ENCODE data around the gene TEAD2. TPM values are rescaled to one million over a fixed set of nuclear protein-coding genes. Genes with fewer than 3 reads are reported as not detected.

TEAD2 gene
- total RNA-seq, 1 experiment from 2014 or later = 36.8 TPM

GRCh38 chr19:49359851-49360820 is 2.1 kb downstream of the TEAD2 start:
- in situ Hi-C loops (cut with HindIII; ENCODE audit: low pct_unique_long_range_greater_than_20kb, low sequenced_read_pairs) = no loop called here
- no peak for DNase-seq (ENCODE audit: low read depth)

GRCh38 chr19:49357186-49357585 is 5.0 kb downstream of the TEAD2 start:
- DNase-seq (ENCODE audit: low read depth) = no peak
- in situ Hi-C loops (cut with HindIII; ENCODE audit: low pct_unique_long_range_greater_than_20kb, low sequenced_read_pairs) = no loop called here

- in situ Hi-C loops (cut with HindIII; ENCODE audit: low pct_unique_long_range_greater_than_20kb, low sequenced_read_pairs) = no loop called here
These were observed 5.8 kb downstream of the TEAD2 start for GRCh38 chr19:49356382-49356781.

DNA sequence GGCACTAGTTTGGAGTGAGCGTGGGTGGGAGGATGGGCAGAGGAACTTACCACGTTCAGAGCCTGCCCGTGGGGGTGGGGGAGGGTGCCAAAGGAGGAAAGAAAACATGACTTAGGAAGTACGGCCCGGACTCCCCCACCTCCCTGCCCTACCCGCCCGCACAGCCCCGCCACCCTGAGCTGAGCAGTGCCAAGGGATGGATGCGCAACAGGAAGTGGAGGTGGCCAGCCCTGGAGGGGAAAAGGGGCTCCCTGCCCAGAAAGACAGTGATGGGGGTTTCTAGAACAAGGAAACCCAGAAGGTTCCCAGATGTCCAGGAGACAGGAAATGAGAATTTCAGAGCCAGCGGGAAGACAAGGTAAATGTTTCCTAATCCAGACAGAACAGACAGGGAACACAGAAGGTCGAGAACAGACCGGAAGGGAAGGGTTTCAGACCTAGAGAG is 6.3 kb downstream of the TEAD2 start:
- no peak for DNase-seq (ENCODE audit: low read depth)
- in situ Hi-C loops (cut with HindIII; ENCODE audit: low pct_unique_long_range_greater_than_20kb, low sequenced_read_pairs) = no loop called here

More at GRCh38 chr19:49356382-49356781, 5.8 kb downstream of the TEAD2 start:
- no peak for DNase-seq (ENCODE audit: low read depth)

DNA sequence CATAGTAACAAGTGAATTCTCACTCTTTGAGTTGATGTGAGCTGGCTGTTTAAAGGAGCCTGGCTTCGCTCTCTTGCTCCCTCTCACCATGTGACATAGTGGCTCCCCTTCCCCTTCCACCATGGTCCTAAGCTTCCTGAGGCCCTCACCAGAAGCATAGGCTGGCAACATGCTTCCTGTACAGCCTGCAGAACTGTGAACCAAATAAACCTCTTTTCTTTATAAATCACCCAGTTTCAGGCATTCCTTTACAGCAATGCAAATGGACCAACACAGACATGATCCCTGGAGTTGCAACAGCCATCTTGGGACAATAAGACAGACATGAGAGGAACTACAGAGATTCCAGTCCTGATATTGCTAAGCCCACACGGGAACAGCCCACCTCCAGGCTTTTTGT is 12.6 kb downstream of the TEAD2 start:
- no peak for DNase-seq (ENCODE audit: low read depth)
- in situ Hi-C loops (cut with HindIII; ENCODE audit: low pct_unique_long_range_greater_than_20kb, low sequenced_read_pairs) = no loop called here

GRCh38 chr19:49348305-49349189 is 13.7 kb downstream of the TEAD2 start:
- DNase-seq (ENCODE audit: low read depth) = no peak
- in situ Hi-C loops (cut with HindIII; ENCODE audit: low pct_unique_long_range_greater_than_20kb, low sequenced_read_pairs) = no loop called here

DNA sequence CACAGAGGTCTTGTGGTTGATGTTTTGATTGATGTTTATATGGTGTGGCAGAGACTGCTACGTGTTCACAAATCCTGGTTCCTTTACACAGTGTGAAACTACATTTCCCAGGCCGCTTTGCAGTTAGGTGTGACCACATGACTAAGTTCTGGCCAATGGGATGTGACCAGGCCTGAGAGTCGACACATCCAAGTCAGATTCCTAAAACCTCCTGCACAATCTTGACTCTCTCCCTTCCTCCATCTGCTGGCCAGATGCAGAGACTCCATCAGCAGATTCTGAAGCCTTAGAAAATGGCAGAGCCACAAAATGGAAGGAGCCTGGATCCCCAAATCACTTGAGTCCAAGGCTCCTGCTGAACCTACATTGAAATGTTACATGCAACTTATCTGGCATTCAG is 14.4 kb downstream of the TEAD2 start:
- DNase-seq (ENCODE audit: low read depth) = peak; percentile 48
- in situ Hi-C loops (cut with HindIII; ENCODE audit: low pct_unique_long_range_greater_than_20kb, low sequenced_read_pairs) = no loop called here

DNA sequence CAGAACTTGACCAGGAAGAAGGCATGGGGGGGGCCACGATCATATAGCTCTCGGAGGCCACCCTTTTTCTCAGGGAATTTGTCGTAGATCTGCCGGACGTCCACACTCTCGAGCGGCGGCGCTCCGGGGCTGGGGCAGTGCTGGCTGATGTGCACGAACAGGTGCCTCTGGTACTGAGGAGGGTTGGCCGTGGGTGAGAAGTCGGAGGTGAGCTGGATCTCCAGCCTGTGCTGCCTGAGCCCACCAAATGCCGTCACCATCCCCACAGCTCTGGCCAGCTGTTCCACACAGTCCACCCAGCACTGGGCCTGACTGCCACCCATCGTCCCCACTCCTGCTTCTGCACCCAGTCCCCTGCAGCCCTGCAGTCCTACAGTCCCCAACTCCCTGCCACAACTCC is 15.0 kb downstream of the TEAD2 start:
- in situ Hi-C loops (cut with HindIII; ENCODE audit: low pct_unique_long_range_greater_than_20kb, low sequenced_read_pairs) = no loop called here
- no peak for DNase-seq (ENCODE audit: low read depth)

- in situ Hi-C loops (cut with HindIII; ENCODE audit: low pct_unique_long_range_greater_than_20kb, low sequenced_read_pairs) = no loop called here
These were observed 17.5 kb downstream of the TEAD2 start for GRCh38 chr19:49344505-49345423.

DNA sequence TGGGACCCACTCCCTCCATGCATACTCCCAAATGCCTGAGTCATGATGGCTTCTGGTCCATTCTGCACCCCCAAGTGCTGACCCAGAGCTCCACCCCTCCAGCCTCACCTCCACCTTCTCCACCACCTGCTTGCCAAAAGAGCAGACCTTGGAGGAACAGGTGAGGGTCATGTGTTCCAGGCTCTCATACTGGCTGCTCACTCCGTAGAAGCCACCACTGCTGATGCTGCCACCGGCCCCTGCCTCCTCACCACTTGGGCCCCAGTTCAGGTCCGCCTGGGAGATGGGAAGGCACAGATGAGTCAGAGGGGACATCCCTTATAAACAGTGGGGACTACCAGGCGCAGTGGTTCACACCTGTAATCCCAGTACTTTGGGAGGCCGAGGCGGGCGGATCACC is 19.1 kb downstream of the TEAD2 start:
- in situ Hi-C loops (cut with HindIII; ENCODE audit: low pct_unique_long_range_greater_than_20kb, low sequenced_read_pairs) = no loop called here
- no peak for DNase-seq (ENCODE audit: low read depth)

More at GRCh38 chr19:49344505-49345423, 17.5 kb downstream of the TEAD2 start:
- DNase-seq (ENCODE audit: low read depth) = no peak

GRCh38 chr19:49342291-49342721 is 19.9 kb downstream of the TEAD2 start:
- in situ Hi-C loops (cut with HindIII; ENCODE audit: low pct_unique_long_range_greater_than_20kb, low sequenced_read_pairs) = no loop called here
- no peak for DNase-seq (ENCODE audit: low read depth)

GRCh38 chr19:49340865-49341718 is 21.1 kb downstream of the TEAD2 start:
- no peak for DNase-seq (ENCODE audit: low read depth)
- in situ Hi-C loops (cut with HindIII; ENCODE audit: low pct_unique_long_range_greater_than_20kb, low sequenced_read_pairs) = no loop called here

- in situ Hi-C loops (cut with HindIII; ENCODE audit: low pct_unique_long_range_greater_than_20kb, low sequenced_read_pairs) = no loop called here
- peak; percentile 57 for DNase-seq (ENCODE audit: low read depth)
These were observed 21.9 kb downstream of the TEAD2 start for GRCh38 chr19:49340069-49340864.

GRCh38 chr19:49339301-49340068 is 22.7 kb downstream of the TEAD2 start:
- in situ Hi-C loops (cut with HindIII; ENCODE audit: low pct_unique_long_range_greater_than_20kb, low sequenced_read_pairs) = no loop called here
- DNase-seq (ENCODE audit: low read depth) = peak; percentile 97

DNA sequence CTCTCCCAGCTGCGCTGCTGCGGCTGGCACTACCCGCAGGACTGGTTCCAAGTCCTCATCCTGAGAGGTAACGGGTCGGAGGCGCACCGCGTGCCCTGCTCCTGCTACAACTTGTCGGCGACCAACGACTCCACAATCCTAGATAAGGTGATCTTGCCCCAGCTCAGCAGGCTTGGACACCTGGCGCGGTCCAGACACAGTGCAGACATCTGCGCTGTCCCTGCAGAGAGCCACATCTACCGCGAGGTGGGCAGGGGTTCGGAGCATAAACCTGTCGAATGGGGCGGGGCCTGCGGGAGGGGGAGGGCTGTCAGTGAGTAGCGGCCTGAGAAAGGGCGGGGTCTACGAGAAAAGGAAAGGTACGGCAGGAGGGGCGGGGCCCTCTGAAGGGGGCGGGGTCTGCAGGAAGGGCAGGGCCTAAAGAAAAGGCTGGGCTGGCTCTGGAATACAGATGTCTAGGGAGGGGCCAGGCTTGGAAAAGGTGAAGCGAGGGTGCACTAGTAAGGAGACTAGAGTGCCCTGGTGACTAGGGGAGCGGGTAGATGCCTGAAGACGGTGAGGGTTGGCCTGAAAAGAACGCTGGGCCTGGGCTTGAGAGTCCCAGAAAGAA is 23.4 kb downstream of the TEAD2 start:
- DNase-seq (ENCODE audit: low read depth) = peak; percentile 82
- in situ Hi-C loops (cut with HindIII; ENCODE audit: low pct_unique_long_range_greater_than_20kb, low sequenced_read_pairs) = no loop called here

Data from Caki2 (cell line).